GM21619 (cell line): ENCODE measurements around the gene SLC24A4.
"Not testable (repeated sequence)": the region's sequence is repeated elsewhere in the genome, so short reads cannot be mapped to it uniquely, and the experiment has no call there.

ENCODE experiments used
- ATAC-seq: cut with Tn5 transposase; IDR thresholded peaks from one replicate; pipeline ENCODE4 v1.9.1; 2021; ENCODE audit not compliant: unreplicated experiment

The SLC24A4 gene

GRCh38 chr14:92515546-92516343 is 192.8 kb downstream of the SLC24A4 start:
- no peak for ATAC-seq

GRCh38 chr14:92516344-92516965 is 193.5 kb downstream of the SLC24A4 start:
- no peak for ATAC-seq

GRCh38 chr14:92516966-92517506 is 194.1 kb downstream of the SLC24A4 start:
- no peak for ATAC-seq

- ATAC-seq, result no peak
These were observed 194.8 kb downstream of the SLC24A4 start for GRCh38 chr14:92517761-92518160.

GRCh38 chr14:92519246-92520101 is 196.5 kb downstream of the SLC24A4 start:
- no peak for ATAC-seq

GRCh38 chr14:92520102-92521057 is 197.4 kb downstream of the SLC24A4 start:
- no peak for ATAC-seq

- no peak for ATAC-seq
These were observed 198.1 kb downstream of the SLC24A4 start for GRCh38 chr14:92521058-92521415.

- ATAC-seq, result no peak
These were observed 200.8 kb downstream of the SLC24A4 start for GRCh38 chr14:92523752-92524151.

GRCh38 chr14:92524602-92525185 is 201.7 kb downstream of the SLC24A4 start:
- ATAC-seq, result no peak

GRCh38 chr14:92525322-92526095 is 202.5 kb downstream of the SLC24A4 start:
- no peak for ATAC-seq

GRCh38 chr14:92527721-92528120 is 204.8 kb downstream of the SLC24A4 start:
- no peak for ATAC-seq

- no peak for ATAC-seq
These were observed 205.6 kb downstream of the SLC24A4 start for GRCh38 chr14:92528486-92529100.

- no peak for ATAC-seq
These were observed 206.9 kb downstream of the SLC24A4 start for GRCh38 chr14:92529903-92530302.

- ATAC-seq, result peak; percentile 66
These were observed 208.3 kb downstream of the SLC24A4 start for GRCh38 chr14:92531106-92531873.

- ATAC-seq, result no peak
These were observed 209.7 kb downstream of the SLC24A4 start for GRCh38 chr14:92532490-92533163.

GRCh38 chr14:92534932-92535643 is 212.1 kb downstream of the SLC24A4 start:
- ATAC-seq, result no peak

GRCh38 chr14:92536231-92536630 is 213.3 kb downstream of the SLC24A4 start:
- ATAC-seq, result not testable (repeated sequence)
